Astrocyte of the cerebellum (primary cell): ENCODE data around the gene AKR7A3.

Experiments
- DNase-seq: peaks from one replicate; pipeline ENCODE4 v3.0.0-alpha.2; 2011; ENCODE audit warnings: low read depth
- H3K4me3 ChIP-seq: 2 replicates; pipeline ENCODE4 v1.5.1; 2011; ENCODE audit warnings: mild to moderate bottlenecking, low read depth, low read length, moderate library complexity
- in situ Hi-C: cut with HindIII; loops from 2 replicates; pipeline ENCODE4 v1.10.0; 2017; ENCODE audit warnings: low sequenced_read_pairs
- TF ChIP-seq, protein P1 (sequence below): IDR thresholded peaks from 2 replicates; pipeline ENCODE4 v1.5.1; 2012; ENCODE audit warnings: low read length, low read depth, moderate library complexity, mild to moderate bottlenecking; ENCODE audit errors: missing control alignments

Gene AKR7A3

DNA sequence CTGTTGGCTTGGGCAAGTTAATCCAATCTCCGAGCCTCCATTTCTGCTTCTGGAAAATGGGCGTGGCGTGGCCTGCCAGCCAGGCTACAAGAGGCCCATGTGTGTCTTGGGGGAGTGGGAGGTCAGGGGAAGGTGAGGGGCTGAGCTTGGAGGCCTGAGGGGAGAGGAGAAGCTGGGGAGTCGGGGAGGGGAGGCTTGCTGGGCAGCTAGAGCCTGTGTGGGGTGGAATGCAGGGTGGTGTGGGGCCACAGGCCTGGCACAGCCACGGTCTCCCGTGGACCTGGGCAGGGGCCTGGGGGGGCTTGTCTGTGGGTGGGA, 38.1 kb upstream of the AKR7A3 start:
- H3K4me3 ChIP-seq: no peak overlapping the region
- in situ Hi-C loops: no loop called here
- TF ChIP-seq, protein P1, sequence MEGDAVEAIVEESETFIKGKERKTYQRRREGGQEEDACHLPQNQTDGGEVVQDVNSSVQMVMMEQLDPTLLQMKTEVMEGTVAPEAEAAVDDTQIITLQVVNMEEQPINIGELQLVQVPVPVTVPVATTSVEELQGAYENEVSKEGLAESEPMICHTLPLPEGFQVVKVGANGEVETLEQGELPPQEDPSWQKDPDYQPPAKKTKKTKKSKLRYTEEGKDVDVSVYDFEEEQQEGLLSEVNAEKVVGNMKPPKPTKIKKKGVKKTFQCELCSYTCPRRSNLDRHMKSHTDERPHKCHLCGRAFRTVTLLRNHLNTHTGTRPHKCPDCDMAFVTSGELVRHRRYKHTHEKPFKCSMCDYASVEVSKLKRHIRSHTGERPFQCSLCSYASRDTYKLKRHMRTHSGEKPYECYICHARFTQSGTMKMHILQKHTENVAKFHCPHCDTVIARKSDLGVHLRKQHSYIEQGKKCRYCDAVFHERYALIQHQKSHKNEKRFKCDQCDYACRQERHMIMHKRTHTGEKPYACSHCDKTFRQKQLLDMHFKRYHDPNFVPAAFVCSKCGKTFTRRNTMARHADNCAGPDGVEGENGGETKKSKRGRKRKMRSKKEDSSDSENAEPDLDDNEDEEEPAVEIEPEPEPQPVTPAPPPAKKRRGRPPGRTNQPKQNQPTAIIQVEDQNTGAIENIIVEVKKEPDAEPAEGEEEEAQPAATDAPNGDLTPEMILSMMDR: no peak
- DNase-seq: no peak

DNA sequence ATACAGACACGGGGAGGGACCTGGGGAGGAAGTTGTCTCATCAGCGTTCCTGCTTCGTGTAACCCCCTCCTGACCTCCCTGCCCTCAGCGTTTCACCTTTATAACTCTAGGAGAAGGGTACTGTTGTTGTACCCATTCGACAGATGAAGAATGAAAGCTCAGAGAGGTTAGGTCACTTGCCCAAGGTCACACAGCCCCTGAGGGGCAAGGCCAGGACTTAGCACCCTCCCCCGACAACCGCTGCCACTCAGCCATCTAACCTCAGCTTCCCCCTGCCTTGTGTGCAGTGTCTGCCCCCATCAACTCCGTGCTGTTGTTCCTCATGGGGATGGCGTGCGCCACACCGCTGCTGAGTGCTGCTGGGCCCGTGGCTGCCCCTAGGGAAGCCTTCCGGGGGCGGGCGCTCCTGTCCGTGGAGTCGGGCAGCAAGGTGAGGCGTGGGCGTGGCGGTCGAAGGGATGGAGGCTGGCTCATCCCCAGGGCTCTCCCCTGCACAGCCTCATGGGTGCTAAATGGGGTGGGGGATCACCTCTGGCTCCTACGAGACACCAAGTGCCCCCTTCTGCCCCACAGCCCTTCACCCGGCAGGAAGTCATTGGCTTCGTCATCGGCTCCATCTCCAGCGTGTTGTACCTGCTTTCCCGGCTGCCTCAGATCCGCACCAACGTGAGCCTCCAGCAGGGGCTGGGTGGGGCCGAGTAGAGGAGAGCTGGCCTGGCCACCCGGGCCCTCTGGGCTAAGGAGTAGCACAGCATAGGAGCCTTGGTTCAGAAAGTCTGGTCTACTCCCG, 37.6 kb upstream of the AKR7A3 start:
- in situ Hi-C loops: no loop called here
- no peak overlapping the region for H3K4me3 ChIP-seq
- TF ChIP-seq, protein P1: no peak
- DNase-seq: no peak

DNA sequence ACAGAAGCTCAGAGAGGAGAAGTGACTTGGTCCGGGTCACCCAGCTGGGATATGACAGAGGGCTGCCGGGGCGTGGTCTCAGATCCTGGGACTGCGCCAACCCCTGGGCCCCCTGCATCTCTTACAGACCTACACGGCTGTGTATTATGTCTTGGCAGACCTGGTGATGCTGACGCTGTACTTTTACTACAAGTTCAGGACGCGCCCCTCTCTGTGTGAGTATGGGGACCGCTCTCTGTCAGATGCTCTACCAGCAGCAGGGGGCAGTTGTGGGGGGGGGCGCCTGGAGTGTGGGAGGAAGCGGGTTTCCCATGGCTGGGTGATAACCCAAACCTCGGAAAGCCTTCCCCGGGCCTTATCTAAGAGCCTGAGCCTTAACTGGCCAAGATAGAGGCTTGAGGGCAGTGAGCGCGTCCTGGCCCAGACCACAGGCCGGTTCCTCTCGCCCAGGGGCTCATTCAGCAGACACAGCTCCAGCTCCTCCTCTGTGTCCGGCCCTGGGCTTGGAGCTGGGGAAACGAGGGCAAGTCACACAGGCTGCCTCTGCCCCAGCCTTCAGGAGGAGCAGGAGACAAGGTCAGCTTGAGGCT, 36.9 kb upstream of the AKR7A3 start:
- H3K4me3 ChIP-seq: no peak overlapping the region
- in situ Hi-C loops: no loop called here

DNA sequence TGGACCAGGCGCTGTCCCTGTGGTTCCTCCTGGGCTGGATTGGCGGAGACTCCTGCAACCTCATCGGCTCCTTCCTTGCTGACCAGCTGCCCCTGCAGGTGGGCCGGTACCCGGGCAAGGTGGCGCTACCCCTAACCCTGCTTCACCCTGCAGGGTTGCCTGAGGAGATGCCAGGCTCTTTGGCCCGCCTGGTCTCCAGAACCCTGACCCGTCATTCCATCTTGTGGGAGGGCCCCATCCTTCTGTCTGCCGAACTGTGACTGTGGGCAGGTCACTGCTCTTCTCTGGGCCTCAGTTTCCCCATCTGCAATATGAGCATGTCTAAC, 36.1 kb upstream of the AKR7A3 start:
- TF ChIP-seq, protein P1: no peak
- H3K4me3 ChIP-seq: no peak overlapping the region
- no peak for DNase-seq
- in situ Hi-C loops: no loop called here

More for the DNA sequence above, 36.9 kb upstream of the AKR7A3 start:
- TF ChIP-seq, protein P1: no peak
- DNase-seq: no peak

- no peak overlapping the region for H3K4me3 ChIP-seq
- DNase-seq: no peak
- in situ Hi-C loops: no loop called here
- TF ChIP-seq, protein P1: no peak
Observed at GRCh38 chr1:19323987-19324664, 35.6 kb upstream of the AKR7A3 start.

DNA sequence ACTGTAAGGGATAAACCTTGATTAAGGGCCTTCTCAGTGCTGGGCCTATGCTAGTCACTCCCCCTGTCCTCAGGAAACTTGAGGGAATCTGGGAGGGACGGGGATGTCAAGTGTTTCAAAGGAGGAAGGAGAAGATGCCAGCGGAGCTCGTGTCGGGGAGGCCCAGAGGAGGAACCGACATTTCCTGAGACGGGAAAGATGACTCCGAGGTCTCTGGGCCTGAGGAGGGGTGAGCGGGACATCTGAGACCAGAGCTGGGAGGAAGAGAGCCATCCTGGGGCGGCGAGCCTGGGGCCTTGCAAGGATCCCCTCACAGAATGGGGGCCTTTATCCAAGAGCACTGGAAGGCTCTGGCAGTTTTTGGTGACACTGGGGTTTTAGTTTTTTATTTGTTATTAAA, 33.9 kb upstream of the AKR7A3 start:
- DNase-seq: no peak
- in situ Hi-C loops: no loop called here
- no peak overlapping the region for H3K4me3 ChIP-seq
- TF ChIP-seq, protein P1: no peak
